Sigmoid colon (tissue), 7 donors: ENCODE measurements around the gene HIVEP3. TPM values are rescaled to one million over a fixed set of nuclear protein-coding genes. Genes with fewer than 3 reads are reported as not detected.

Experiments
- DNase-seq: peaks from one replicate; pipeline ENCODE4 v3.0.0-alpha.2; 2019
- H3K27ac ChIP-seq, 4 donors: fragments of 200-600 bp; sonication (generic); one replicate each; pipeline ENCODE4 v1.5.1; 2016 to 2019; ENCODE audit warnings: mild to moderate bottlenecking in 1 of 4
- H3K27me3 ChIP-seq, 3 donors: fragments of 200-600 bp; sonication (generic); one replicate each; pipeline ENCODE4 v1.5.1; 2019; ENCODE audit warnings: mild to moderate bottlenecking in 1 of 3
- H3K36me3 ChIP-seq, 4 donors: fragments of 200-600 bp; sonication (generic); one replicate each; pipeline ENCODE4 v1.5.1; 2016 to 2019
- H3K4me1 ChIP-seq, 4 donors: fragments of 200-600 bp; sonication (generic); one replicate each; pipeline ENCODE4 v1.5.1; 2017 to 2019
- H3K4me3 ChIP-seq, 4 donors: fragments of 200-600 bp; sonication (generic); one replicate each; pipeline ENCODE4 v1.5.1; 2017 to 2019; ENCODE audit warnings: mild to moderate bottlenecking in 2 of 4, moderate library complexity in 1 of 4
- H3K9me3 ChIP-seq, 4 donors: fragments of 200-600 bp in 3 of 4; sonication (generic) in 3 of 4; one replicate each; pipeline versions ENCODE4 v1.5.1 to v1.6.1; 2013 to 2019
- CTCF ChIP-seq, 4 experiments: fragments of 450-650 bp in 3 of 4; fragments of 200-600 bp in 1 of 4; IDR thresholded peaks; one replicate each; pipeline ENCODE4 v1.5.1; 2016 to 2019; ENCODE audit warnings: antibody characterized with exemption in 4 of 4, mild to moderate bottlenecking in 3 of 4, moderate library complexity in 2 of 4
- EP300 ChIP-seq, 4 donors: sonication (generic); formaldehyde crosslinking; IDR thresholded peaks; one replicate each; pipeline ENCODE4 v1.6.1; 2017; ENCODE audit warnings: antibody characterized with exemption in 4 of 4
- POLR2A ChIP-seq, 2 donors: fragments of 450-650 bp; IDR thresholded peaks; one replicate each; pipeline ENCODE4 v1.6.1; 2016; ENCODE audit warnings: antibody characterized with exemption in 2 of 2, mild to moderate bottlenecking in 2 of 2, moderate library complexity in 2 of 2
- POLR2AphosphoS5 ChIP-seq, 4 donors: sonication (generic); formaldehyde crosslinking; IDR thresholded peaks; one replicate each; pipeline ENCODE4 v1.6.1; 2017; ENCODE audit warnings: antibody characterized with exemption in 4 of 4
- WGBS, 2 donors: extraction: QIAGEN DNeasy Blood & Tissue Kit; methylation state at CpG; one replicate each; pipeline ENCODE4 v1.1.7; 2013; 5-methylcytosine and 5-hydroxymethylcytosine counted together
- intact Hi-C: fragments of 100-400 bp; cut with DNase I; formaldehyde crosslinking; loops from one replicate; pipeline ENCODE4 v1.15.1; 2023
- polyA plus RNA-seq, 3 donors: library from polyadenylated mRNA; stranded (reverse); fragments of 200-250 nt; gene quantifications; one replicate each; pipeline ENCODE4 v1.2.3, GENCODE V29; 2013
- small RNA-seq, 3 donors: library from RNA; depleted of rRNA; stranded (forward); fragments of <200 nt; gene quantifications; one replicate each; pipeline ENCODE3, GENCODE V24; 2016
- total RNA-seq, 4 donors: library from RNA; depleted of rRNA; stranded (reverse); fragments of >200 nt; gene quantifications; one replicate each; pipeline ENCODE4 v1.1.0, GENCODE V29; 2016
- donor health status: healthy with polysubstance abuse.
- donor health status: Bipolar disorder and iron deficiency.
- donor health status: healthy.

HIVEP3 gene
- total and polyA plus RNA-seq, 7 donors, result 1.4 to 7.8 (median 3.2) TPM

DNA sequence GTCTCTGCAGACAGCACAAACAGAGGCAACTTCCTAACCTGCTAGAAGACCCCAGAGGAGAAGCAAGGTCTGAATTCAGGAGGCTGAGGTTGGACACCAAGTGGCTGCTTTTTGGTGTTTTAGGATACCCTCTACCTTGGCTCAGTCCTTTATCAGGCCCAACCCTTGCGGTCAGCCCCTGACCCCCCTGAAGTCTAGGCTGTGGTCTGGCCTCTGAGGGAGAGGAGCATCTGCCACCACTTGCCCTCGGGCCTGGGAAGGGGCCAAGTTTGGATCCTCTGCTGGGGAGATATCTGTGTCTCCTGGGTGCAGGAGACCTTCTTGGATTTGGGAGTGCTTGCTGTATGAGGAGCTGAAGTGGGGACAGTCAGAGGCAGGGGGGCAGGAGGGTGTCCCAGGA lies 455.2 kb downstream of the HIVEP3 start:
- no peak for DNase-seq
- WGBS, 2 donors, result 89 to 94% methylated on average over 2 of the region's 2 CpGs
- H3K9me3 ChIP-seq, result no peaks in the 10 kb centered on the region
- no peak overlapping the region for H3K27ac ChIP-seq
- H3K27me3 ChIP-seq, result no peaks in the 10 kb centered on the region
- TF ChIP-seq POLR2AphosphoS5 (IDR thresholded peaks at IDR 0.05), result no peak
- no peak for TF ChIP-seq POLR2A (IDR thresholded peaks at IDR 0.05)
- TF ChIP-seq CTCF (IDR thresholded peaks at IDR 0.05), result no peak
- TF ChIP-seq EP300 (IDR thresholded peaks at IDR 0.05), result no peak
- peaks cover 0 to 18% (median 7%) of the 10 kb centered on the region in 4 donors for H3K4me1 ChIP-seq
- H3K36me3 ChIP-seq, result no peaks in the 10 kb centered on the region
- no peak overlapping the region for H3K4me3 ChIP-seq
- intact Hi-C loops, result no loop called here

- no peak for DNase-seq
- no peaks in the 10 kb centered on the region for H3K27me3 ChIP-seq
- 82 to 94% methylated on average over 2 of the region's 2 CpGs for WGBS, 2 donors
- H3K36me3 ChIP-seq, result no peaks in the 10 kb centered on the region
- TF ChIP-seq EP300 (IDR thresholded peaks at IDR 0.05) (no peak), CTCF (IDR thresholded peaks at IDR 0.05) (no peak), POLR2A (IDR thresholded peaks at IDR 0.05) (no peak), POLR2AphosphoS5 (IDR thresholded peaks at IDR 0.05) (no peak)
- H3K27ac ChIP-seq, result no peak overlapping the region
- H3K4me1 ChIP-seq, result peaks cover 0 to 18% (median 8%) of the 10 kb centered on the region in 4 donors
- intact Hi-C loops, result no loop called here
- no peak overlapping the region for H3K4me3 ChIP-seq
- H3K9me3 ChIP-seq, result no peaks in the 10 kb centered on the region
Observed at GRCh38 chr1:41462680-41463004, 456.1 kb downstream of the HIVEP3 start.

GRCh38 chr1:41461790-41462679 lies 456.7 kb downstream of the HIVEP3 start:
- no peak for DNase-seq
- H3K36me3 ChIP-seq, result no peaks in the 10 kb centered on the region
- WGBS, 2 donors, result 23 to 67% methylated on average over 4 of the region's 4 CpGs
- no peak overlapping the region for H3K4me3 ChIP-seq
- H3K4me1 ChIP-seq, result peaks cover 0 to 22% (median 14%) of the 10 kb centered on the region in 4 donors
- no peak overlapping the region for H3K27ac ChIP-seq
- no peaks in the 10 kb centered on the region for H3K9me3 ChIP-seq
- TF ChIP-seq POLR2A (IDR thresholded peaks at IDR 0.05), result no peak
- TF ChIP-seq EP300 (IDR thresholded peaks at IDR 0.05), result no peak
- TF ChIP-seq POLR2AphosphoS5 (IDR thresholded peaks at IDR 0.05), result no peak
- TF ChIP-seq CTCF (IDR thresholded peaks at IDR 0.05), result no peak
- intact Hi-C loops, result no loop called here
- no peaks in the 10 kb centered on the region for H3K27me3 ChIP-seq

DNA sequence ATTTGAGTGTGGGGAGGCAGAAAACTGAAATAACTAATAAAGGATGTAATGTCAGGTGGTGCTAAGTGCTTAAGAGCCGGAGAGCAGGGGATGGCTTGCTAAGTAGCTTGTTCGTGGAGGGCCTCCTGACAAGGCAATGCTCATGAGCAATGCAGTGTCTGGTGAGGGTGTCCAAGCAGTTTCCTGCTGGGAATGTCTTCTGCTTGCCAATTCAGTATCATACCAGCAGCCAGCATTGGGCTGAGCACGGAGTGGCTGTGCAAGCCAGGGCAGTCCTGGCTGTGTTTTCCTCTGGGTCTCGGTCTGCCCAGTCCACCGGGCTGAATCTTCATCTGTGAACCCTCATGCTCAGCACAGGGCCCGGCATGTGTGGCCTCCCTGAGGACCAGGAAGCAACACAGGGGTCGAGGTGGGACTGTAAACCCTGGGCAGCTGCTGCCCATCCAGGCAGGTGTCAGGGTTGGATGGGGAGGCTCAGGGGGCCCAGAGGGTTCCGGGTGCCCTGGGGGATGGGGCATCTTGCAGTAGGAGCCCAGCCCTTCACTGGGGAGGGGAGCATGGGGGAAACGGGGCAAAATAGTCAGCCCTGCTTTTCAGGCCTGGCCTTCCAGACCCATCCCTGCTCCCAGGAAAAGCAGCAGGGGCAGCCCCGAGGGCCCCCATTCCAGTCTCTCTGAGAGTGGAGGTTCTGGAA lies 461.7 kb downstream of the HIVEP3 start:
- WGBS, 2 donors, result 85 to 86% methylated on average over 10 of the region's 10 CpGs
- H3K27ac ChIP-seq, result peak overlapping the region in 3 of 4 donors; percentile 62 to 73 (median 71)
- no peaks in the 10 kb centered on the region for H3K36me3 ChIP-seq
- no peaks in the 10 kb centered on the region for H3K9me3 ChIP-seq
- no peak for DNase-seq
- intact Hi-C loops, result no loop called here
- TF ChIP-seq CTCF (IDR thresholded peaks at IDR 0.05) (no peak), POLR2AphosphoS5 (IDR thresholded peaks at IDR 0.05) (no peak), EP300 (IDR thresholded peaks at IDR 0.05) (no peak), POLR2A (IDR thresholded peaks at IDR 0.05) (no peak)
- H3K4me3 ChIP-seq, result no peak overlapping the region
- H3K27me3 ChIP-seq, result no peaks in the 10 kb centered on the region
- peaks cover 0 to 34% (median 29%) of the 10 kb centered on the region in 4 donors for H3K4me1 ChIP-seq

Small RNA genes within 50 kb of the gene (small RNA-seq; reads per million reads assigned to genes)
- gene RNA5SP45, result 0 to 0.07 (median 0) reads per million in 3 donors

Other genes starting within 250 kb of the HIVEP3 start
- gene GUCA2B, start 234.5 kb upstream of the HIVEP3 start, total RNA-seq, result 1 to 10 TPM in 1 of 4 donors, not detected in 3; 6.7 TPM
- 100 to 1,000 TPM; 168 to 874 (median 480) TPM for gene GUCA2B, start 234.5 kb upstream of the HIVEP3 start, polyA plus RNA-seq
- gene GUCA2A, start 245.8 kb upstream of the HIVEP3 start, total RNA-seq, result 1 to 10 TPM in 1 of 4 donors, not detected in 3; 2.2 TPM
- gene GUCA2A, start 245.8 kb upstream of the HIVEP3 start, polyA plus RNA-seq, result 100 to 1,000 TPM; 476 to 950 (median 570) TPM